SK-N-MC (cell line): ENCODE results near the gene FADS3.

Experiments used
- EZH2 ChIP-seq: fragments of 200-600 bp; sonication (generic); IDR thresholded peaks from one replicate; pipeline ENCODE4 v1.6.1; 2017; ENCODE audit warnings: antibody characterized with exemption
- POLR2AphosphoS5 ChIP-seq: IDR thresholded peaks from 2 replicates; pipeline ENCODE4 v1.6.1; 2012; ENCODE audit warnings: mild to moderate bottlenecking, low read depth, low read length, borderline replicate concordance

- TF ChIP-seq EZH2 (no peak), POLR2AphosphoS5 (peak; percentile 97)
Measured at GRCh38 chr11:61827571-61828378, 63.6 kb downstream of the FADS3 start, which contains the start of gene FADS2.
